ENCODE data around the gene YBX2.

GRCh38 chr17:7293816-7294613, 424 bp downstream of the YBX2 start:
- TF ChIP-seq, protein P1, sequence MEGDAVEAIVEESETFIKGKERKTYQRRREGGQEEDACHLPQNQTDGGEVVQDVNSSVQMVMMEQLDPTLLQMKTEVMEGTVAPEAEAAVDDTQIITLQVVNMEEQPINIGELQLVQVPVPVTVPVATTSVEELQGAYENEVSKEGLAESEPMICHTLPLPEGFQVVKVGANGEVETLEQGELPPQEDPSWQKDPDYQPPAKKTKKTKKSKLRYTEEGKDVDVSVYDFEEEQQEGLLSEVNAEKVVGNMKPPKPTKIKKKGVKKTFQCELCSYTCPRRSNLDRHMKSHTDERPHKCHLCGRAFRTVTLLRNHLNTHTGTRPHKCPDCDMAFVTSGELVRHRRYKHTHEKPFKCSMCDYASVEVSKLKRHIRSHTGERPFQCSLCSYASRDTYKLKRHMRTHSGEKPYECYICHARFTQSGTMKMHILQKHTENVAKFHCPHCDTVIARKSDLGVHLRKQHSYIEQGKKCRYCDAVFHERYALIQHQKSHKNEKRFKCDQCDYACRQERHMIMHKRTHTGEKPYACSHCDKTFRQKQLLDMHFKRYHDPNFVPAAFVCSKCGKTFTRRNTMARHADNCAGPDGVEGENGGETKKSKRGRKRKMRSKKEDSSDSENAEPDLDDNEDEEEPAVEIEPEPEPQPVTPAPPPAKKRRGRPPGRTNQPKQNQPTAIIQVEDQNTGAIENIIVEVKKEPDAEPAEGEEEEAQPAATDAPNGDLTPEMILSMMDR (IDR thresholded peaks at IDR 0.05 in 8 of 11, conservative IDR thresholded peaks at IDR 0.05 in 3 of 11): no peak
- TF ChIP-seq POLR2A (IDR thresholded peaks at IDR 0.05) (no peak), POLR2AphosphoS5 (IDR thresholded peaks at IDR 0.05) (no peak)

Measured in spleen (tissue), 7 donors.